Hepatocyte (in vitro differentiated cells): ENCODE data around the gene FAM171A2.

ENCODE experiments used
- EZH2 ChIP-seq: fragments of 200-600 bp; sonication (generic); IDR thresholded peaks from 2 replicates; pipeline ENCODE4 v1.6.1; 2016; ENCODE audit warnings: antibody characterized with exemption, mild to moderate bottlenecking, borderline replicate concordance
- TF ChIP-seq, protein P1 (sequence below): fragments of 200-600 bp; sonication (generic); IDR thresholded peaks from 2 replicates; pipeline ENCODE4 v1.5.1; 2016; ENCODE audit warnings: antibody characterized with exemption, mild to moderate bottlenecking; ENCODE audit not compliant: poor library complexity

GRCh38 chr17:44314031-44314430 lies 49.6 kb downstream of the FAM171A2 start:
- TF ChIP-seq, protein P1, sequence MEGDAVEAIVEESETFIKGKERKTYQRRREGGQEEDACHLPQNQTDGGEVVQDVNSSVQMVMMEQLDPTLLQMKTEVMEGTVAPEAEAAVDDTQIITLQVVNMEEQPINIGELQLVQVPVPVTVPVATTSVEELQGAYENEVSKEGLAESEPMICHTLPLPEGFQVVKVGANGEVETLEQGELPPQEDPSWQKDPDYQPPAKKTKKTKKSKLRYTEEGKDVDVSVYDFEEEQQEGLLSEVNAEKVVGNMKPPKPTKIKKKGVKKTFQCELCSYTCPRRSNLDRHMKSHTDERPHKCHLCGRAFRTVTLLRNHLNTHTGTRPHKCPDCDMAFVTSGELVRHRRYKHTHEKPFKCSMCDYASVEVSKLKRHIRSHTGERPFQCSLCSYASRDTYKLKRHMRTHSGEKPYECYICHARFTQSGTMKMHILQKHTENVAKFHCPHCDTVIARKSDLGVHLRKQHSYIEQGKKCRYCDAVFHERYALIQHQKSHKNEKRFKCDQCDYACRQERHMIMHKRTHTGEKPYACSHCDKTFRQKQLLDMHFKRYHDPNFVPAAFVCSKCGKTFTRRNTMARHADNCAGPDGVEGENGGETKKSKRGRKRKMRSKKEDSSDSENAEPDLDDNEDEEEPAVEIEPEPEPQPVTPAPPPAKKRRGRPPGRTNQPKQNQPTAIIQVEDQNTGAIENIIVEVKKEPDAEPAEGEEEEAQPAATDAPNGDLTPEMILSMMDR = no peak
- TF ChIP-seq EZH2 = no peak
